WTC11 (cell line): ENCODE results near the gene DBNL. TPM values are rescaled to one million over a fixed set of nuclear protein-coding genes. Genes with fewer than 3 reads are reported as not detected.

ENCODE experiments used
- ATAC-seq: fragments of 200-7000 bp; cut with Tn5 transposase; 2 replicates; pipeline ENCODE4 v1.10.0; 2021; ENCODE audit warnings: mild to moderate bottlenecking, moderate library complexity
- CTCF ChIA-PET: fragments of 300-600 bp; sonication (Branson Sonifier 250); formaldehyde crosslinking; loops from one replicate; lab custom pipeline; 2021; ENCODE audit warnings: antibody characterized with exemption; lab: Charles Lee
- POLR2A ChIA-PET: fragments of 350-600 bp; sonication (Branson Sonifier 250); formaldehyde crosslinking; loops from one replicate; lab custom pipeline; 2021; ENCODE audit warnings: antibody characterized with exemption; lab: Charles Lee
- DNase-seq: peaks from one replicate; pipeline ENCODE4 v3.0.0; 2021; ENCODE audit warnings: low spot score
- H3K27ac Mint-ChIP-seq: 2 replicates; pipeline ENCODE4 v1.8.0; 2021; ENCODE audit warnings: mixed read lengths
- H3K27me3 Mint-ChIP-seq: 2 replicates; pipeline ENCODE4 v1.8.0; 2021; ENCODE audit warnings: low read depth, mild to moderate bottlenecking, moderate library complexity, mixed read lengths
- H3K36me3 Mint-ChIP-seq: 2 replicates; pipeline ENCODE4 v1.8.0; 2021; ENCODE audit warnings: mixed read lengths
- H3K4me1 Mint-ChIP-seq: 2 replicates; pipeline ENCODE4 v1.8.0; 2022; ENCODE audit warnings: mixed read lengths
- H3K4me3 Mint-ChIP-seq: 2 replicates; pipeline ENCODE4 v1.8.0; 2021; ENCODE audit warnings: mild to moderate bottlenecking, moderate library complexity, mixed read lengths
- H3K9me3 Mint-ChIP-seq: 2 replicates; pipeline ENCODE4 v1.8.0; 2021; ENCODE audit warnings: mixed read lengths
- ARID4B ChIP-seq: sonication (generic); formaldehyde crosslinking; IDR thresholded peaks from 2 replicates; pipeline ENCODE4 v1.8.0; 2023; ENCODE audit warnings: missing genetic modification reagents, mild to moderate bottlenecking, borderline replicate concordance
- ATF1 ChIP-seq: sonication (generic); formaldehyde crosslinking; IDR thresholded peaks from 2 replicates; pipeline ENCODE4 v1.8.1; 2023; ENCODE audit warnings: mild to moderate bottlenecking, moderate library complexity, missing genetic modification reagents
- CBFB ChIP-seq: sonication (generic); formaldehyde crosslinking; IDR thresholded peaks from 2 replicates; pipeline ENCODE4 v1.8.1; 2022; ENCODE audit warnings: mild to moderate bottlenecking, low read depth, missing genetic modification reagents
- E2F1 ChIP-seq: sonication (generic); formaldehyde crosslinking; IDR thresholded peaks from 2 replicates; pipeline ENCODE4 v1.8.0; 2022; ENCODE audit warnings: mild to moderate bottlenecking, missing genetic modification reagents
- E2F5 ChIP-seq: sonication (generic); formaldehyde crosslinking; IDR thresholded peaks from 2 replicates; pipeline ENCODE4 v1.8.1; 2022; ENCODE audit warnings: mild to moderate bottlenecking, moderate library complexity, missing genetic modification reagents
- ELF4 ChIP-seq: sonication (generic); formaldehyde crosslinking; IDR thresholded peaks from 2 replicates; pipeline ENCODE4 v1.8.1; 2022; ENCODE audit warnings: low read depth, mild to moderate bottlenecking, moderate library complexity, missing genetic modification reagents
- ESRRA ChIP-seq: sonication (generic); formaldehyde crosslinking; IDR thresholded peaks from 2 replicates; pipeline ENCODE4 v1.8.1; 2022; ENCODE audit warnings: mild to moderate bottlenecking, missing genetic modification reagents, borderline replicate concordance
- FOXK1 ChIP-seq: sonication (generic); formaldehyde crosslinking; IDR thresholded peaks from 2 replicates; pipeline ENCODE4 v1.8.0; 2022; ENCODE audit warnings: mild to moderate bottlenecking, moderate library complexity, missing genetic modification reagents
- FOXP1 ChIP-seq: sonication (generic); formaldehyde crosslinking; IDR thresholded peaks from 2 replicates; pipeline ENCODE4 v1.8.0; 2022; ENCODE audit warnings: missing genetic modification reagents, mild to moderate bottlenecking, moderate library complexity, borderline replicate concordance
- HMGA2 ChIP-seq: fragments of 250-450 bp; sonication (Bioruptor Pico); IDR thresholded peaks from 2 replicates; pipeline ENCODE4 v1.4.0; 2021; ENCODE audit warnings: mild to moderate bottlenecking, moderate library complexity
- HMGXB4 ChIP-seq: sonication (generic); formaldehyde crosslinking; IDR thresholded peaks from 2 replicates; pipeline ENCODE4 v1.8.1; 2023; ENCODE audit warnings: mild to moderate bottlenecking, moderate library complexity, missing genetic modification reagents
- JAZF1 ChIP-seq: fragments of 250-450 bp; sonication (Bioruptor Pico); IDR thresholded peaks from 2 replicates; pipeline ENCODE4 v1.9.0; 2021; ENCODE audit warnings: moderate library complexity, mild to moderate bottlenecking, inconsistent platforms
- STAT6 ChIP-seq: sonication (generic); formaldehyde crosslinking; conservative IDR thresholded peaks from 2 replicates; pipeline ENCODE4 v1.8.1; 2023; ENCODE audit warnings: mild to moderate bottlenecking, low read depth, missing genetic modification reagents, moderate library complexity
- ZBTB21 ChIP-seq: sonication (generic); formaldehyde crosslinking; IDR thresholded peaks from 2 replicates; pipeline ENCODE4 v1.8.1; 2023; ENCODE audit warnings: mild to moderate bottlenecking, missing genetic modification reagents, borderline replicate concordance
- ZNF121 ChIP-seq: sonication (generic); formaldehyde crosslinking; IDR thresholded peaks from 2 replicates; pipeline ENCODE4 v1.8.0; 2023; ENCODE audit warnings: missing genetic modification reagents
- ZNF138 ChIP-seq: sonication (generic); formaldehyde crosslinking; conservative IDR thresholded peaks from 2 replicates; pipeline ENCODE4 v1.8.1; 2022; ENCODE audit warnings: mild to moderate bottlenecking, moderate library complexity, missing genetic modification reagents
- ZNF416 ChIP-seq: fragments of 250-450 bp; sonication (Bioruptor Pico); IDR thresholded peaks from 2 replicates; pipeline ENCODE4 v1.9.0; 2021; ENCODE audit warnings: mild to moderate bottlenecking, inconsistent platforms
- total RNA-seq: library from RNA; stranded (reverse); gene quantifications from 3 replicates; pipeline ENCODE4 v1.2.3, GENCODE V29; 2021

DBNL gene
- total RNA-seq, 1 experiment from 2014 or later, result 36.1 TPM

GRCh38 chr7:44077681-44078091, 33.2 kb downstream of the DBNL start (continued):
- no peak for TF ChIP-seq ARID4B (CRISPR knock-in tag)
- TF ChIP-seq ELF4 (CRISPR knock-in tag), result no peak

GRCh38 chr7:44078521-44078920, 34.0 kb downstream of the DBNL start:
- no peak for DNase-seq
- H3K4me3 Mint-ChIP-seq, result no peak overlapping the region
- H3K36me3 Mint-ChIP-seq, result peaks cover 29% of the 10 kb centered on the region
- peaks cover 11% of the 10 kb centered on the region; the same call in 1 of the 2 replicates for H3K4me1 Mint-ChIP-seq
- TF ChIP-seq ZNF138 (CRISPR knock-in tag), result no peak
- TF ChIP-seq ATF1 (CRISPR knock-in tag), result no peak
- TF ChIP-seq E2F5 (CRISPR knock-in tag), result no peak
- TF ChIP-seq FOXP1 (CRISPR knock-in tag), result no peak
- TF ChIP-seq ZBTB21 (CRISPR knock-in tag), result no peak
- no peak for TF ChIP-seq HMGA2 (CRISPR knock-in tag)
- TF ChIP-seq, all 79 proteins: peak for 0
- Mint-ChIP-seq H3K27ac (no peak overlapping the region), H3K27me3 (peaks cover 8% of the 10 kb centered on the region), H3K9me3 (no peaks in the 10 kb centered on the region)
- ChIA-PET CTCF (no interaction called here), POLR2A (interaction anchor here (0.6 kb wide), 1 partner anchor 37 kb away, joined by 6 read pairs; no protein-coding TSS in a partner anchor)
- ATAC-seq, result no peak

GRCh38 chr7:44079331-44080021, 35.0 kb downstream of the DBNL start:
- ATAC-seq, result no peak
- H3K4me1 Mint-ChIP-seq, result peaks cover 11% of the 10 kb centered on the region; the same call in 1 of the 2 replicates
- ChIA-PET CTCF (no interaction called here), POLR2A (no interaction called here)
- H3K9me3 Mint-ChIP-seq, result no peaks in the 10 kb centered on the region
- H3K4me3 Mint-ChIP-seq, result no peak overlapping the region
- no peak overlapping the region for H3K27ac Mint-ChIP-seq
- peaks cover 18% of the 10 kb centered on the region for H3K27me3 Mint-ChIP-seq
- H3K36me3 Mint-ChIP-seq, result peaks cover 27% of the 10 kb centered on the region
- no peak for DNase-seq
- TF ChIP-seq HMGXB4 (no peak), ZNF138 (CRISPR knock-in tag) (no peak), E2F1 (CRISPR knock-in tag) (no peak), ESRRA (CRISPR knock-in tag) (no peak), STAT6 (CRISPR knock-in tag) (no peak), JAZF1 (CRISPR knock-in tag) (no peak), FOXK1 (CRISPR knock-in tag) (no peak), CBFB (CRISPR knock-in tag) (no peak), ZNF121 (no peak), ZNF416 (no peak)
